BE2C (cell line): ENCODE measurements around the gene NEGR1.

Experiments used
- DNase-seq: peaks from one replicate; pipeline ENCODE4 v3.0.0-alpha.2; 2020
- H3K27me3 ChIP-seq: fragments of 250-450 bp; sonication (Bioruptor Pico); 2 replicates; pipeline ENCODE4 v1.5.1; 2020; ENCODE audit warnings: mild to moderate bottlenecking
- H3K36me3 ChIP-seq: fragments of 250-450 bp; sonication (Bioruptor Pico); 2 replicates; pipeline ENCODE4 v1.5.1; 2020; ENCODE audit warnings: mild to moderate bottlenecking
- H3K4me1 ChIP-seq: fragments of 250-450 bp; sonication (Bioruptor Pico); 2 replicates; pipeline ENCODE4 v1.5.1; 2020
- H3K4me3 ChIP-seq: 2 replicates; pipeline ENCODE4 v1.5.1; 2011; ENCODE audit warnings: low read depth, low read length
- H3K9me3 ChIP-seq: fragments of 250-450 bp; sonication (Bioruptor Pico); 2 replicates; pipeline ENCODE4 v1.5.1; 2020
- TF ChIP-seq, protein P1 (sequence below): IDR thresholded peaks from 2 replicates; pipeline ENCODE4 v1.5.1; 2012; ENCODE audit warnings: mild to moderate bottlenecking, low read depth, low read length

Gene NEGR1

DNA sequence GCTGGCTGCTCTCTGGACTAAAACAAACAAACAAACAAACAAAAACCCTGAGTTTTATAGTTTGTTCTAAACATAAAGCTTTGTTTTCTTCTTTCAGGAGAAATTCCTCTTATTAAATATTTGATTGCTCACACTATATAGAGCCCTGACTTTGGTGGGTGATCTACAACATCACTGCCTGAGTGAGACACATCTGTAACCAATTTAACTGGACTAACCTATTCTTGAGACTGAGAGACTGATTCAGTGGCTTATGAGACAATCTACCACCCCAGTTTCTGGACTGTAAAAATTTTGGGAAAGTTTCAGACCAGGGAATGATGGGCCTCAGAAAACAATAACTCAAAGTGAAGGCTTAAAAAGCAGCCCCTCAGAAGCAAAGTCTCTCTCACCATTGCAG is 537.0 kb downstream of the NEGR1 start:
- no peak for DNase-seq
- no peaks in the 10 kb centered on the region for H3K9me3 ChIP-seq
- TF ChIP-seq, protein P1, sequence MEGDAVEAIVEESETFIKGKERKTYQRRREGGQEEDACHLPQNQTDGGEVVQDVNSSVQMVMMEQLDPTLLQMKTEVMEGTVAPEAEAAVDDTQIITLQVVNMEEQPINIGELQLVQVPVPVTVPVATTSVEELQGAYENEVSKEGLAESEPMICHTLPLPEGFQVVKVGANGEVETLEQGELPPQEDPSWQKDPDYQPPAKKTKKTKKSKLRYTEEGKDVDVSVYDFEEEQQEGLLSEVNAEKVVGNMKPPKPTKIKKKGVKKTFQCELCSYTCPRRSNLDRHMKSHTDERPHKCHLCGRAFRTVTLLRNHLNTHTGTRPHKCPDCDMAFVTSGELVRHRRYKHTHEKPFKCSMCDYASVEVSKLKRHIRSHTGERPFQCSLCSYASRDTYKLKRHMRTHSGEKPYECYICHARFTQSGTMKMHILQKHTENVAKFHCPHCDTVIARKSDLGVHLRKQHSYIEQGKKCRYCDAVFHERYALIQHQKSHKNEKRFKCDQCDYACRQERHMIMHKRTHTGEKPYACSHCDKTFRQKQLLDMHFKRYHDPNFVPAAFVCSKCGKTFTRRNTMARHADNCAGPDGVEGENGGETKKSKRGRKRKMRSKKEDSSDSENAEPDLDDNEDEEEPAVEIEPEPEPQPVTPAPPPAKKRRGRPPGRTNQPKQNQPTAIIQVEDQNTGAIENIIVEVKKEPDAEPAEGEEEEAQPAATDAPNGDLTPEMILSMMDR: no peak

DNA sequence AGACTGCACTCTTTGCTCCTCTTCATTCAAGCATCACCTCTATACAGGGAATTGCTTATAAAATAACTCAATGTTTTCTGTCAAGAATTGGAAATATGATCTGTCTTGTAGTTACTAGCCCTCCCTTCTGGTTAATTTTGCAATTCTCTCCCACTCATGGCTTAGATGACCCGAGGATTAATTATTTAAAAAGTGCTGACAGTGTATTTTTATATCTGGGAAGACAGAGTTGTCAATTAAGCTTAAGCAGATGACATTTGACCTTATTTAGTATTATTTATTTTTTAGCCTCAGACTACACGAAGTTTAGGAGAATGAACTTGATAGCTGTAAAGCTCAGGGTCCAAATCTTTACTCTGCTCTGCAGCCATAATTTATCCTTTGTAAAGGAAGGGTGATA is 538.5 kb downstream of the NEGR1 start:
- TF ChIP-seq, protein P1: no peak
- H3K36me3 ChIP-seq: no peaks in the 10 kb centered on the region
- H3K4me3 ChIP-seq: no peak overlapping the region
- H3K4me1 ChIP-seq: peaks cover 2% of the 10 kb centered on the region; the same call in 1 of the 2 replicates
- H3K27me3 ChIP-seq: no peaks in the 10 kb centered on the region
- DNase-seq: no peak
- no peaks in the 10 kb centered on the region for H3K9me3 ChIP-seq

More for the DNA sequence above, 537.0 kb downstream of the NEGR1 start:
- Histone ChIP-seq H3K27me3 (no peaks in the 10 kb centered on the region), H3K36me3 (no peaks in the 10 kb centered on the region), H3K4me3 (no peak overlapping the region), H3K4me1 (peaks cover 2% of the 10 kb centered on the region; the same call in 1 of the 2 replicates)

DNA sequence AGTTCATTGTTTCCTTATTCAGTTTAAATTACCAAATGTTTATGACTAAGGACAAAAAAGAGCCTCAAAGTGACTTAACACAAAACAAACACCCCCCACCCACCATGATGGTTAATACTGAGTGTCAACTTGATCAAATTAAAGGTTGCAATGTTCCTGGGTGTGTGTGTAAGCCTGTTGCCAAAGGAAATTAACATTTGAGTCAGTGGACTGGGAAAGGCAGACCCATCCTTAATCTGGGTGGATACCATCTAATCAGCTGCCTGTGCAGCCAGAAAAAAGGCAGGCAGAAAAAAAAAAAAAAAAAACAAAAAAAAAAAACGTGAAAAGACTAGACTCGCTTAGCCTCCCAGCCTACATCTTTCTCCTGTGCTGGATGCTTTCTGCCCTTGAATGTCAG is 543.4 kb downstream of the NEGR1 start:
- no peak overlapping the region for H3K4me3 ChIP-seq
- no peaks in the 10 kb centered on the region for H3K9me3 ChIP-seq
- no peaks in the 10 kb centered on the region for H3K36me3 ChIP-seq
- H3K4me1 ChIP-seq: peaks cover 2% of the 10 kb centered on the region; the same call in 1 of the 2 replicates
- DNase-seq: no peak
- TF ChIP-seq, protein P1: no peak
- H3K27me3 ChIP-seq: no peaks in the 10 kb centered on the region

DNA sequence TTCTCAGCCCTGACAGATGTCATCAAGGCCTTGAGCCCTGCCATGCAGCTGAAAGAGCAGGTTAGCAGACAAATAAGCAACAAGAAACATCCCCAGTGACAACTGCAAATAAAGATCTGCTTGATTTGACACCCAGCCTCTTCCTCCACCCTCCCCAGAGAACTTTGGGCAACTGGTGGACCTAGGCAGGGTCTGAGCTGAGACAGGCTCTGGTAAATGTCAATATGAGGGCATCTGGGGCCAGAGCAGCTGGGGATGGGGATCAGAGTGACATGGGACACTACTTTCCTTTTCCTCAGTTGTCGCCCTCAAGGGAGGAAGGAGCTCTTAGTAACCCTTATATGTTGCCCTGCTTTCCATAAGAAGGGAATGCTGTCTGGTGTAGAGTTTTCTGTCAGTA is 544.1 kb downstream of the NEGR1 start:
- H3K4me3 ChIP-seq: no peak overlapping the region
- no peaks in the 10 kb centered on the region for H3K36me3 ChIP-seq
- H3K9me3 ChIP-seq: no peaks in the 10 kb centered on the region
- H3K27me3 ChIP-seq: no peaks in the 10 kb centered on the region
- TF ChIP-seq, protein P1: no peak
- peaks cover 2% of the 10 kb centered on the region; the same call in 1 of the 2 replicates for H3K4me1 ChIP-seq
- peak; percentile 57 for DNase-seq

DNA sequence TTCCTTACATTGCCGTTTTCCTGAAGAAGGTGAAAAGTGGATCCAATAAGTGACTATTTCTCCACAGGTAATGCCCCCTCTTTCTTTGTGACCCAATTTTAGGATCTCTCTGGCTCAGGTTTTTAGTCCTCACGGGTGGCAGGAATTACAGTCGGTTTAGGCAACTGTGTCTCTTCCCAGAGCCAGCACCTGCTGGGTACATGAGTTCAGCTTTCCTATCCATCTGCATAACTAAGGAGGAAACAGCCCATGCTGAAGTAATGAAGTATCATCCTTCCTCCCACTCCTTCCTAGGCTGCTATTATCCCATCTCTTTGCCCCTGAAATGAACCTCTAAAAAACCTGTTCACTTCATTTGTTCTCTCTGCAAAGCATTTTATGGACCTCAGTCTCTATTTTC is 544.6 kb downstream of the NEGR1 start:
- H3K4me1 ChIP-seq: peaks cover 2% of the 10 kb centered on the region; the same call in 1 of the 2 replicates
- H3K4me3 ChIP-seq: no peak overlapping the region
- no peaks in the 10 kb centered on the region for H3K27me3 ChIP-seq
- TF ChIP-seq, protein P1: no peak
- no peaks in the 10 kb centered on the region for H3K9me3 ChIP-seq
- DNase-seq: no peak
- H3K36me3 ChIP-seq: no peaks in the 10 kb centered on the region

DNA sequence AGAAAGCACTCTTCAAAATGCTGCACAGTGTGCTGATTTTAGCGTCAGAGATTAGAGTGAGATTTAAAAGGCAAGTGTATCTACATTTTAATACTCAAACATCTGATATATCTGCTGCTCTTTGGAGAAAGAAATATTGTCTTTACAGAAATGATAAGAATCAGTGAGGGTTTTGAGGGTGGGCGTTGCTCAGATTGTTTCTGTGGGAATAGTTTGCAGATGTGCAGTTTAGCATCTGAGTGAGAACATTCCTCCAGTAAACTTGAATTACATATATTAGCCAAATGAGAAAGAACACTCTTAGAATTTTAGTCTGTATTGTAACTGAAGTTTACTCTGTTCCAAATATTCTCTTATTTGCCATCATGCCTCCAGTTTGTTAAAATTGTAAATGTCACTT is 549.2 kb downstream of the NEGR1 start:
- DNase-seq: no peak
- H3K27me3 ChIP-seq: no peaks in the 10 kb centered on the region
- H3K4me3 ChIP-seq: no peak overlapping the region
- no peaks in the 10 kb centered on the region for H3K9me3 ChIP-seq
- H3K36me3 ChIP-seq: no peaks in the 10 kb centered on the region
- TF ChIP-seq, protein P1: no peak
- H3K4me1 ChIP-seq: no peaks in the 10 kb centered on the region; the same call in 1 of the 2 replicates
